Measurements from ENCODE around the gene NPAS3.

- no peak for TF ChIP-seq CTCF (IDR thresholded peaks at IDR 0.05)
- TF ChIP-seq POLR2A (IDR thresholded peaks at IDR 0.05), result no peak
- no peak for TF ChIP-seq POLR2AphosphoS5 (IDR thresholded peaks at IDR 0.05)
Observed at GRCh38 chr14:33774161-33774560, 835.5 kb downstream of the NPAS3 start.

Measured in sigmoid colon (tissue), 4 donors.